SU-DHL-6 (cell line): ENCODE results near the gene SYCN.

ENCODE experiments used
- H2AFZ ChIP-seq: fragments of 200-600 bp; sonication (generic); 2 replicates; pipeline ENCODE4 v1.6.1; 2014; ENCODE audit warnings: low read depth, mild to moderate bottlenecking, moderate library complexity, mixed read lengths, antibody characterized with exemption, low read length; ENCODE audit not compliant: severe bottlenecking
- H3F3A ChIP-seq: fragments of 200-600 bp; shearing (Covaris generic); 2 replicates; pipeline ENCODE4 v1.6.0; 2016; ENCODE audit warnings: antibody characterized with exemption, mild to moderate bottlenecking; ENCODE audit not compliant: insufficient read depth
- H3K27ac ChIP-seq: fragments of 200-600 bp; sonication (generic); 2 replicates; pipeline ENCODE4 v1.5.1; 2016; ENCODE audit warnings: low read depth, mild to moderate bottlenecking, low read length, moderate library complexity, mixed read lengths
- H3K27me3 ChIP-seq: fragments of 200-600 bp; sonication (generic), shearing (Covaris generic); 2 replicates; pipeline ENCODE4 v1.6.0; 2014; ENCODE audit warnings: mild to moderate bottlenecking, low read length
- H3K36me3 ChIP-seq: fragments of 200-600 bp; sonication (generic); 2 replicates; pipeline ENCODE4 v1.6.1; 2014; ENCODE audit warnings: mild to moderate bottlenecking, low read length, mixed read lengths
- H3K4me2 ChIP-seq: fragments of 300-600, 200-600 bp; shearing (Covaris generic), sonication (generic); 2 replicates; pipeline ENCODE4 v1.6.0; 2014; ENCODE audit warnings: low read length, low read depth, mild to moderate bottlenecking; ENCODE audit not compliant: poor library complexity, severe bottlenecking
- H3K4me3 ChIP-seq: fragments of 200-600 bp; sonication (generic); 2 replicates; pipeline ENCODE4 v1.5.1; 2014; ENCODE audit warnings: antibody characterized with exemption, low read length, mild to moderate bottlenecking, mixed read lengths; ENCODE audit not compliant: insufficient read depth, poor library complexity, severe bottlenecking
- H3K79me2 ChIP-seq: fragments of 200-600 bp; sonication (generic); 2 replicates; pipeline ENCODE4 v1.6.1; 2014; ENCODE audit warnings: mild to moderate bottlenecking, low read length, moderate library complexity; ENCODE audit not compliant: insufficient read depth
- H3K9ac ChIP-seq: fragments of 200-600 bp; sonication (generic); 2 replicates; pipeline ENCODE4 v1.7.0; 2014; ENCODE audit warnings: mild to moderate bottlenecking, low read length
- H3K9me2 ChIP-seq: fragments of 200-600 bp; sonication (generic); replicated peaks from 2 replicates; pipeline ENCODE4 v1.6.1; 2014; ENCODE audit warnings: low read length; ENCODE audit not compliant: insufficient read depth
- H3K9me3 ChIP-seq: fragments of 200-600 bp; sonication (generic); 2 replicates; pipeline ENCODE4 v1.6.1; 2014; ENCODE audit warnings: low read length, mixed read lengths; ENCODE audit not compliant: insufficient read depth
- H4K20me1 ChIP-seq: fragments of 200-600 bp; sonication (generic); 2 replicates; pipeline ENCODE4 v1.6.1; 2014; ENCODE audit warnings: low read depth, mild to moderate bottlenecking, antibody characterized with exemption, low read length, moderate library complexity, mixed read lengths
- CTCF ChIP-seq: fragments of 200-600 bp; sonication (generic); IDR thresholded peaks from one replicate; pipeline ENCODE4 v1.5.1; 2017; ENCODE audit warnings: antibody characterized with exemption, mild to moderate bottlenecking, low read length, moderate library complexity; ENCODE audit not compliant: insufficient read depth, poor library complexity, severe bottlenecking
- EZH2phosphoT487 ChIP-seq: fragments of 200-600 bp; sonication (generic), shearing (Covaris generic); conservative IDR thresholded peaks from 2 replicates; pipeline ENCODE4 v1.6.1; 2018; ENCODE audit warnings: mild to moderate bottlenecking, antibody characterized with exemption, low read length, moderate library complexity, mixed read lengths

SYCN gene

GRCh38 chr19:39173502-39173991 lies 30.5 kb downstream of the SYCN start:
- Histone ChIP-seq H3F3A (no peaks in the 10 kb centered on the region), H3K4me2 (no peak overlapping the region), H3K27ac (no peak overlapping the region), H3K27me3 (no peaks in the 10 kb centered on the region), H3K4me3 (no peak overlapping the region), H4K20me1 (no peaks in the 10 kb centered on the region), H3K79me2 (no peaks in the 10 kb centered on the region), H3K9ac (no peak overlapping the region), H3K9me3 (no peaks in the 10 kb centered on the region), H3K9me2 (no peaks in the 10 kb centered on the region), H3K36me3 (no peaks in the 10 kb centered on the region), H2AFZ (no peak overlapping the region)
- TF ChIP-seq EZH2phosphoT487 = no peak
- TF ChIP-seq CTCF = no peak

GRCh38 chr19:39172700-39173501 lies 31.2 kb downstream of the SYCN start:
- H3K79me2 ChIP-seq = no peaks in the 10 kb centered on the region
- no peaks in the 10 kb centered on the region for H3F3A ChIP-seq
- H4K20me1 ChIP-seq = no peaks in the 10 kb centered on the region
- no peak for TF ChIP-seq CTCF
- no peak for TF ChIP-seq EZH2phosphoT487
- H3K4me2 ChIP-seq = no peak overlapping the region
- no peaks in the 10 kb centered on the region for H3K9me3 ChIP-seq
- no peaks in the 10 kb centered on the region for H3K36me3 ChIP-seq
- H3K9me2 ChIP-seq = no peaks in the 10 kb centered on the region
- no peak overlapping the region for H2AFZ ChIP-seq
- H3K27me3 ChIP-seq = no peaks in the 10 kb centered on the region
- no peak overlapping the region for H3K9ac ChIP-seq
- H3K4me3 ChIP-seq = no peak overlapping the region
- no peak overlapping the region for H3K27ac ChIP-seq

- Histone ChIP-seq H3K79me2 (no peaks in the 10 kb centered on the region), H3K4me3 (no peak overlapping the region), H3K9me2 (no peaks in the 10 kb centered on the region), H3K9ac (no peak overlapping the region), H3K27me3 (no peaks in the 10 kb centered on the region), H3K27ac (no peak overlapping the region), H3F3A (no peaks in the 10 kb centered on the region), H2AFZ (no peak overlapping the region), H4K20me1 (no peaks in the 10 kb centered on the region), H3K36me3 (no peaks in the 10 kb centered on the region), H3K9me3 (no peaks in the 10 kb centered on the region), H3K4me2 (no peak overlapping the region)
- TF ChIP-seq EZH2phosphoT487 = no peak
These were observed 32.3 kb downstream of the SYCN start for GRCh38 chr19:39171479-39172465.
